Uterus (tissue), 2 donors: ENCODE measurements around the gene CRACDL.

ENCODE experiments used
- CTCF ChIP-seq, 4 experiments: fragments of 200-600 bp in 2 of 4; fragments of 450-650 bp in 2 of 4; sonication (generic) in 2 of 4; IDR thresholded peaks; one replicate each; pipeline ENCODE4 v1.5.1; 2016 to 2019; ENCODE audit warnings: antibody characterized with exemption in 4 of 4, mild to moderate bottlenecking in 2 of 4, moderate library complexity in 1 of 4
- POLR2A ChIP-seq, 2 donors: fragments of 450-650 bp; IDR thresholded peaks; one replicate each; pipeline ENCODE4 v1.6.1; 2016; ENCODE audit warnings: antibody characterized with exemption in 2 of 2, mild to moderate bottlenecking in 1 of 2, moderate library complexity in 1 of 2

GRCh38 chr2:98937906-98938305, 1.9 kb upstream of the CRACDL start:
- TF ChIP-seq CTCF (IDR thresholded peaks at IDR 0.05), result no peak
- no peak for TF ChIP-seq POLR2A (IDR thresholded peaks at IDR 0.05)
